IMR-90 (cell line): ENCODE results near the gene ITIH5. TPM values are rescaled to one million over a fixed set of nuclear protein-coding genes. Genes with fewer than 3 reads are reported as not detected.

Source experiments
- ATAC-seq: fragments of 200-7000 bp; cut with Tn5 transposase; 2 replicates; pipeline ENCODE4 v1.9.1; 2020; ENCODE audit warnings: low read depth, mild to moderate bottlenecking, moderate library complexity
- BruUV-seq: library from RNA; stranded (reverse); fragments of 400-500 nt; replicated peaks from 2 replicates; lab custom pipeline; 2021; lab: Mats Ljungman, UMichigan
- CTCF ChIA-PET: fragments of 300-600 bp; formaldehyde crosslinking; extraction: SDS; loops from one replicate; lab custom pipeline; 2021; ENCODE audit warnings: antibody characterized with exemption; lab: Yijun Ruan, JAX
- POLR2A ChIA-PET: fragments of 300-600 bp; sonication (Branson Sonifier 250); formaldehyde crosslinking; loops from one replicate; lab custom pipeline; 2022; ENCODE audit warnings: antibody characterized with exemption; ENCODE audit not compliant: unreplicated experiment; lab: Charles Lee
- DNase-seq: peaks from one replicate; pipeline ENCODE4 v3.0.0; 2013
- H2AFZ ChIP-seq: replicated peaks from 2 replicates; pipeline ENCODE3; 2013; ENCODE audit warnings: low read length, mild to moderate bottlenecking; ENCODE audit not compliant: poor library complexity
- H2AK5ac ChIP-seq: 2 replicates; pipeline ENCODE4 v1.6.1; 2013; ENCODE audit warnings: low read depth, low read length, inconsistent platforms
- H2AK9ac ChIP-seq: replicated peaks from 2 replicates; pipeline ENCODE3; 2013; ENCODE audit warnings: mild to moderate bottlenecking, low read depth, low read length, moderate library complexity; ENCODE audit not compliant: poor library complexity
- H2BK120ac ChIP-seq: 2 replicates; pipeline ENCODE4 v1.6.1; 2013; ENCODE audit warnings: low read depth, low read length, inconsistent platforms
- H2BK15ac ChIP-seq: 3 replicates; pipeline ENCODE4 v1.6.1; 2013; ENCODE audit warnings: low read depth, low read length, inconsistent platforms
- H2BK20ac ChIP-seq: 2 replicates; pipeline ENCODE4 v1.6.1; 2013; ENCODE audit warnings: low read depth, mild to moderate bottlenecking, inconsistent platforms, low read length, moderate library complexity
- H2BK5ac ChIP-seq: 2 replicates; pipeline ENCODE4 v1.6.1; 2013; ENCODE audit warnings: mild to moderate bottlenecking, low read depth, low read length, inconsistent platforms; ENCODE audit not compliant: poor library complexity, severe bottlenecking
- H3K14ac ChIP-seq: replicated peaks from 2 replicates; pipeline ENCODE4 v1.6.1; 2013; ENCODE audit warnings: low read depth, low read length, inconsistent platforms
- H3K18ac ChIP-seq: 2 replicates; pipeline ENCODE4 v1.6.1; 2013; ENCODE audit warnings: low read depth, low read length, control low read depth
- H3K23ac ChIP-seq: 2 replicates; pipeline ENCODE4 v1.6.1; 2013; ENCODE audit warnings: low read depth, low read length, inconsistent platforms
- H3K27ac ChIP-seq: 2 replicates; pipeline ENCODE4 v1.5.1; 2013; ENCODE audit warnings: mild to moderate bottlenecking, control low read depth, low read length; ENCODE audit not compliant: insufficient read depth
- H3K27me3 ChIP-seq: 2 replicates; pipeline ENCODE4 v1.6.1; 2013; ENCODE audit warnings: low read length; ENCODE audit not compliant: control insufficient read depth, insufficient read depth
- H3K36me3 ChIP-seq: 2 replicates; pipeline ENCODE4 v1.6.1; 2013; ENCODE audit warnings: low read length, mixed read lengths; ENCODE audit not compliant: control insufficient read depth, insufficient read depth
- H3K4ac ChIP-seq: 2 replicates; pipeline ENCODE4 v1.6.1; 2013; ENCODE audit warnings: low read depth, low read length, inconsistent platforms
- H3K4me1 ChIP-seq: 2 replicates; pipeline ENCODE4 v1.6.1; 2013; ENCODE audit warnings: low read length, mixed read lengths; ENCODE audit not compliant: control insufficient read depth, insufficient read depth
- H3K4me2 ChIP-seq: 2 replicates; pipeline ENCODE4 v1.6.1; 2013; ENCODE audit warnings: low read depth, mild to moderate bottlenecking, control low read depth, low read length, moderate library complexity
- H3K4me3 ChIP-seq: 2 replicates; pipeline ENCODE4 v1.5.1; 2013; ENCODE audit warnings: low read depth, mild to moderate bottlenecking, control low read depth, low read length, moderate library complexity; ENCODE audit not compliant: insufficient read depth
- H3K56ac ChIP-seq: 2 replicates; pipeline ENCODE4 v1.6.1; 2013; ENCODE audit warnings: low read length, inconsistent platforms; ENCODE audit not compliant: insufficient read depth; ENCODE audit errors: extremely low read depth
- H3K79me1 ChIP-seq, 2 experiments: 2 replicates each; pipeline ENCODE4 v1.6.1; 2013; ENCODE audit warnings: low read length in 2 of 2, inconsistent platforms in 1 of 2, low read depth in 1 of 2
- H3K9ac ChIP-seq: 2 replicates; pipeline ENCODE4 v1.6.1; 2013; ENCODE audit warnings: low read depth, low read length, control low read depth
- H3K9me1 ChIP-seq: 2 replicates; pipeline ENCODE4 v1.6.1; 2013; ENCODE audit warnings: low read length, inconsistent platforms; ENCODE audit not compliant: insufficient read depth
- H3K9me3 ChIP-seq: 2 replicates; pipeline ENCODE4 v1.6.1; 2013; ENCODE audit warnings: low read length; ENCODE audit not compliant: control insufficient read depth, insufficient read depth
- H4K20me1 ChIP-seq: 2 replicates; pipeline ENCODE4 v1.6.1; 2013; ENCODE audit warnings: low read length, inconsistent platforms; ENCODE audit not compliant: insufficient read depth
- H4K5ac ChIP-seq: 2 replicates; pipeline ENCODE4 v1.6.1; 2013; ENCODE audit warnings: mild to moderate bottlenecking, low read depth, low read length, control low read depth
- H4K8ac ChIP-seq, 2 experiments: 2 replicates each; pipeline ENCODE4 v1.6.1; 2013; ENCODE audit warnings: low read depth in 2 of 2, low read length in 2 of 2, control low read depth in 1 of 2, inconsistent platforms in 1 of 2
- H4K91ac ChIP-seq: 2 replicates; pipeline ENCODE4 v1.6.1; 2013; ENCODE audit warnings: low read depth, low read length, inconsistent platforms; ENCODE audit not compliant: insufficient read depth
- FOS ChIP-seq: fragments of 150-350 bp; IDR thresholded peaks from 2 replicates; pipeline ENCODE4 v1.6.1; 2016; ENCODE audit warnings: low read depth, low read length
- MAFK ChIP-seq: IDR thresholded peaks from 2 replicates; pipeline ENCODE4 v1.6.1; 2012; ENCODE audit warnings: low read depth, low read length, improper control_type of control experiment
- MXI1 ChIP-seq: IDR thresholded peaks from 2 replicates; pipeline ENCODE4 v1.6.1; 2012; ENCODE audit warnings: low read depth, mild to moderate bottlenecking, low read length, moderate library complexity, borderline replicate concordance
- RCOR1 ChIP-seq: IDR thresholded peaks from 2 replicates; pipeline ENCODE4 v1.6.1; 2012; ENCODE audit warnings: mild to moderate bottlenecking, low read length, improper control_type of control experiment; ENCODE audit not compliant: insufficient replicate concordance
- RFX5 ChIP-seq: IDR thresholded peaks from 2 replicates; pipeline ENCODE4 v1.8.0; 2012; ENCODE audit warnings: low read depth, mild to moderate bottlenecking, low read length, moderate library complexity
- WGBS, 2 experiments: methylation state at CpG; one replicate each; pipeline versions ENCODE4 v1.1.5 to v1.1.7; 2013; ENCODE audit warnings: missing lambda C conversion rate in 2 of 2; ENCODE audit not compliant: insufficient read length in 1 of 2; ENCODE audit errors: extremely low coverage in 2 of 2; 5-methylcytosine and 5-hydroxymethylcytosine counted together
- dilution Hi-C: fragments of 300-500 bp; cut with HindIII; formaldehyde crosslinking; loops from one replicate; pipeline ENCODE4 v1.14.3; 2018; ENCODE audit warnings: low sequenced_read_pairs; ENCODE audit not compliant: unreplicated experiment
- in situ Hi-C: fragments of 300-500 bp; cut with MboI; formaldehyde crosslinking; loops from 3 replicates; pipeline ENCODE4 v1.14.3; 2019; ENCODE audit warnings: low sequenced_read_pairs, inconsistent platforms, mixed read lengths
- intact Hi-C: fragments of 100-400 bp; cut with micrococcal nuclease; formaldehyde crosslinking; loops from 2 replicates; pipeline ENCODE4 v1.10.0; 2022
- polyA plus RNA-seq, 3 experiments: library from polyadenylated mRNA; depleted of rRNA; stranded (reverse); fragments of >200 nt; gene quantifications; 2 replicates each; pipeline ENCODE4 v1.2.3, GENCODE V29; 2012; ENCODE audit warnings: low replicate concordance in 1 of 3
- total RNA-seq: library from RNA; depleted of rRNA; stranded (reverse); fragments of >200 nt; gene quantifications from 2 replicates; pipeline ENCODE4 v1.2.3, GENCODE V29; 2012
- TF ChIP-seq, protein P1 (sequence below): fragments of 150-350 bp; IDR thresholded peaks from 2 replicates; pipeline ENCODE4 v1.6.1; 2016; ENCODE audit warnings: low read depth, mild to moderate bottlenecking, low read length, moderate library complexity, borderline replicate concordance

ITIH5 gene
- total and polyA plus RNA-seq, 2 of the 4 experiments (the other 2 are of a cell fraction) = under 0.01 to 0.07 TPM

GRCh38 chr10:7601023-7601656 is 65.6 kb downstream of the ITIH5 start:
- no peak for DNase-seq
- Histone ChIP-seq H3K36me3 (no peaks in the 10 kb centered on the region), H2AK9ac (no peak overlapping the region), H3K79me1 (no peaks in the 10 kb centered on the region), H3K4ac (no peak overlapping the region), H3K14ac (no peak overlapping the region), H3K4me3 (no peak overlapping the region), H3K18ac (no peak overlapping the region; the same call in 1 of the 2 replicates), H2BK120ac (0 out of 2 replicates have a peak overlapping the region, but pooled peaks have one; percentile 8), H3K9me3 (no peaks in the 10 kb centered on the region), H2BK15ac (no peak overlapping the region), H3K4me2 (no peak overlapping the region), H3K27ac (no peak overlapping the region), H4K5ac (no peak overlapping the region; the same call in 1 of the 2 replicates), H2BK20ac (no peak overlapping the region), H3K9ac (no peak overlapping the region), H3K27me3 (no peaks in the 10 kb centered on the region), H3K4me1 (peaks cover 5% of the 10 kb centered on the region; the same call in 1 of the 2 replicates), H4K91ac (no peak overlapping the region), H3K23ac (no peak overlapping the region), H3K56ac (no peak overlapping the region), H2AK5ac (no peak overlapping the region), H4K8ac (no peak overlapping the region), H4K20me1 (no peaks in the 10 kb centered on the region), H2BK5ac (no peak overlapping the region), H2AFZ (no peak overlapping the region), H3K9me1 (no peaks in the 10 kb centered on the region)
- no peak for TF ChIP-seq RCOR1
- TF ChIP-seq, protein P1, sequence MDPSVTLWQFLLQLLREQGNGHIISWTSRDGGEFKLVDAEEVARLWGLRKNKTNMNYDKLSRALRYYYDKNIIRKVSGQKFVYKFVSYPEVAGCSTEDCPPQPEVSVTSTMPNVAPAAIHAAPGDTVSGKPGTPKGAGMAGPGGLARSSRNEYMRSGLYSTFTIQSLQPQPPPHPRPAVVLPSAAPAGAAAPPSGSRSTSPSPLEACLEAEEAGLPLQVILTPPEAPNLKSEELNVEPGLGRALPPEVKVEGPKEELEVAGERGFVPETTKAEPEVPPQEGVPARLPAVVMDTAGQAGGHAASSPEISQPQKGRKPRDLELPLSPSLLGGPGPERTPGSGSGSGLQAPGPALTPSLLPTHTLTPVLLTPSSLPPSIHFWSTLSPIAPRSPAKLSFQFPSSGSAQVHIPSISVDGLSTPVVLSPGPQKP = no peak
- TF ChIP-seq FOS = no peak
- no peak for TF ChIP-seq MXI1
- TF ChIP-seq MAFK = no peak
- no peak for TF ChIP-seq RFX5
- no TSS peak for BruUV-seq
- WGBS, 2 experiments = 0% methylated on average over 1 of the region's 3 CpGs; no CpG with 5 or more reads in 1 of the 2 experiments
- dilution Hi-C loops = no loop called here
- POLR2A ChIA-PET = no interaction called here
- intact Hi-C loops = no loop called here
- in situ Hi-C loops = no loop called here
- no peak for ATAC-seq
- CTCF ChIA-PET = no interaction called here
